ENCODE data around the gene A4GNT.

Gene A4GNT

DNA sequence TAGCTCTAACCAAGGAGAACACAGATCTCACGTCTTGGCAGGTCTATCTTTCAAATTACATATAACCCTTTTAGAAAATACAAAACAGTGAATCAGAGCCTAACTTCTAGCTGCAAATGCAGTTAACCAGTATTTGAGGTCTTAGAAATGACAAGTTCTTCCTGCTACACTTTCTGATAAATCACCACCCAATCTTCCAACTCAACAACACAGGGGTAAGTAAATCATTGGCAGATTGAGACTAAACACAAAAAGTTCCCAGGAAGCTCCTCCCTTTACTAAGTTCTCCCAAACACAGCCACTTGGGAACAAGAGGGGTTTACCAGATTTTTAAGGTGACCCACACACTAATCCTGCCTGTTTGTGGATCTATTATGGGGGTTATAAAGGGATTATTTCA is at the start of gene A4GNT:
A4GNT (minus strand) TSS at position 152 of the 400 bp plus-strand sequence. CDS start 1,134 bp downstream, outside the sequence.
- no peak for DNase-seq (ENCODE audit: low spot score)
- TF ChIP-seq, protein P1, sequence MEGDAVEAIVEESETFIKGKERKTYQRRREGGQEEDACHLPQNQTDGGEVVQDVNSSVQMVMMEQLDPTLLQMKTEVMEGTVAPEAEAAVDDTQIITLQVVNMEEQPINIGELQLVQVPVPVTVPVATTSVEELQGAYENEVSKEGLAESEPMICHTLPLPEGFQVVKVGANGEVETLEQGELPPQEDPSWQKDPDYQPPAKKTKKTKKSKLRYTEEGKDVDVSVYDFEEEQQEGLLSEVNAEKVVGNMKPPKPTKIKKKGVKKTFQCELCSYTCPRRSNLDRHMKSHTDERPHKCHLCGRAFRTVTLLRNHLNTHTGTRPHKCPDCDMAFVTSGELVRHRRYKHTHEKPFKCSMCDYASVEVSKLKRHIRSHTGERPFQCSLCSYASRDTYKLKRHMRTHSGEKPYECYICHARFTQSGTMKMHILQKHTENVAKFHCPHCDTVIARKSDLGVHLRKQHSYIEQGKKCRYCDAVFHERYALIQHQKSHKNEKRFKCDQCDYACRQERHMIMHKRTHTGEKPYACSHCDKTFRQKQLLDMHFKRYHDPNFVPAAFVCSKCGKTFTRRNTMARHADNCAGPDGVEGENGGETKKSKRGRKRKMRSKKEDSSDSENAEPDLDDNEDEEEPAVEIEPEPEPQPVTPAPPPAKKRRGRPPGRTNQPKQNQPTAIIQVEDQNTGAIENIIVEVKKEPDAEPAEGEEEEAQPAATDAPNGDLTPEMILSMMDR (IDR thresholded peaks at IDR 0.05), result no peak
- H3K27ac ChIP-seq, result no peak within 1 kb of the TSS
- no peak within 1 kb of the TSS for H3K4me3 ChIP-seq

DNA sequence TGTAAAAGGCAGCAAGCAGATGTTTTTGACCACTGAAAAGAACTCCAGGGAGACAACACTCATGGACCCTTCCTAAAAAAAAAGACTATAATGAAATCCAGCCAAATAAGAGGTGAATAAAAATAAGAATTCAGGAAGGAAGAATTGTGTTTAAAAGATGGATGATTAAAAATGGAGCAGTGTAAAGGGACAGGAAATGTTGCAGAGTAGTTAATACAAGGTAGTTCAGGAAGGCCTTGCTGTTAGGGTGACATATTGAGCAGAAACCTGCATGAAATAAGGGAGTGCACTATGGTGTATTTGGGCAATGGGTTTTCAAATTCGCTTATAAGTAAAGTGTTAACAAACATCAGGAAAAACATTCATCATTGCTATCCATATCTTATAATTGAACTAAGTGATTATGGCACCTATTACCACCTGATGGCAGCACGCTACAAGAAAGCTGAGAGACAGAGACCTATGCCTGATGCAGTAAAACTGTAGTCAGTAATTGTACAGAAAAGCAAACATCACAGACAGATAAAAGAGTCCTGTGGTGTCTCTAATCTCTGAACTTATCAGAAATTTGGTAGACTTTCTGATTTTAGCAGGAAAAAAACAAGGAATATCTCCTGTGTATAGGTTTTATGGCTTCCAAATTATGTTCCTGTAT is 48.3 kb upstream of the A4GNT start:
- Histone ChIP-seq H3K4me3 (no peak overlapping the region), H3K27ac (no peak overlapping the region)
- TF ChIP-seq, protein P1 (IDR thresholded peaks at IDR 0.05), result no peak
- DNase-seq (ENCODE audit: low spot score), result no peak

DNA sequence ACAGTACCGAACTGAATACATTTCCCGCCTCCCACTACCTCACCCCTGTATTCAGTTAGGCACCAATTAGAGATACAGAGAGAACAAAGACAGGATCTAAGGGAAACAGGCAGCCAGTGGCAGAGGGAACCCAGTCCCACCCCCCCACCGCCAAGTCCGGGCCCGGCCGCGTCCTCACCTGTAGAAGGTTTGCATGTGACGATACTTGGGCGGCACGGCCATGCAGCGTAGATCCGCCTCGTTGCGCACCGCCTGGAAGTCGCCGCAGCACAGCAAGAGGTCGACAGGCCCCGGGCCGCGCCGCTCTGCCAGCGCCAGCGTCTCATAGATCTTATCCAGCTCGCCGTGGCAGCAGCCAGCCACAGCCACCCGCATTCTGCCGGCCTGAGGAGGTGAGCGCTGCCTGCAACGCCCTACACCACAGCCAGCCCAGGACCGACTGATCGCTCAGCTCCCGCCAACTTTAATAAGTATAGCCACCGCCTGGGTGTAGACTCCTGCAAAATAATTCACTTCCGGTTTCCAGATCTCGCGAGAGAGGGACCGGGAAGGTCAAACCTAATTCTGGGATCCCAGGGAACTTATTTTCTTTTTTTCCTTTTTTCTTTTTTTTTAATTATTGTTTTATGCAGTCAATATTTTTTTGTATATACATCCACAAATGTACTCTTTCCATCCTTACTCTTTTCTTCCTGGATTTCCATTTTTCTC is 42.4 kb upstream of the A4GNT start, which contains the start of gene DBR1:
DBR1 (minus strand) TSS at position 501 of the 711 bp plus-strand sequence; CDS start at position 375, 126 bp downstream.
- Histone ChIP-seq H3K4me3 (peak within 1 kb of the TSS; percentile 77), H3K27ac (peak within 1 kb of the TSS; percentile 72 to 83)
- TF ChIP-seq, protein P1 (IDR thresholded peaks at IDR 0.05), result no peak
- DNase-seq (ENCODE audit: low spot score), result peak; percentile 81

DNA sequence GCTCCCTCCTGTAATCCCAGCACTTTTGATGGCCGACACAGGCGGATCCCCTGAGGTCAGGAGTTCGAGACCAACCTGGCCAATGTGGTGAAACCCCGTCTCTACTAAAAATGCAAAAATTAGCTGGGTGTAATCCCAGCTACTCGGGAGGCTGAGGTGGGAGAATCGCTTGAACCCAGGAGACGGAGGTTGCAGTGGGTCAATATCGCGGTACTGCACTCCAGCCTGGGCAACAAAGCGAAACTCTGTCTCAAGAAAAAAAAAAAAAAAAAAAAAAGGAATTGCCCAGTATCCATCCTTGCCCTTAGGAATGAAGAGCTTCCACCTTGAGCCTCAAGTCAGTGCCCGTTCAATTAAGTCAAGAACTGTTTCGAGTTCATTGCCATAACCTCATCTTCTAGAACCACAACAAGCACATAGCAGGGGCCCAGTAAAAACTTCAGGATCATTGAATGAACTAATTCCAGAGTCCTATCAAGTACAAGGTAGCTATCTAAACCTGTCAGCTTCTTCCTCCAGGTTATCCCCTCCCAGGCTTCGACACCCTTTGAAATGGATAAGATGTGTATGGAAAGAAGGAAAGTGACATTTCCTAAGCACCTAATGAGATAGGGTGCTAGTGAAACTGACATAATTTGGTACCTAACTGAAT is 41.7 kb upstream of the A4GNT start:
- Histone ChIP-seq H3K27ac (peak overlapping the region; percentile 72 to 83), H3K4me3 (peak overlapping the region; percentile 77)
- DNase-seq (ENCODE audit: low spot score), result no peak
- TF ChIP-seq, protein P1 (IDR thresholded peaks at IDR 0.05), result no peak

DNA sequence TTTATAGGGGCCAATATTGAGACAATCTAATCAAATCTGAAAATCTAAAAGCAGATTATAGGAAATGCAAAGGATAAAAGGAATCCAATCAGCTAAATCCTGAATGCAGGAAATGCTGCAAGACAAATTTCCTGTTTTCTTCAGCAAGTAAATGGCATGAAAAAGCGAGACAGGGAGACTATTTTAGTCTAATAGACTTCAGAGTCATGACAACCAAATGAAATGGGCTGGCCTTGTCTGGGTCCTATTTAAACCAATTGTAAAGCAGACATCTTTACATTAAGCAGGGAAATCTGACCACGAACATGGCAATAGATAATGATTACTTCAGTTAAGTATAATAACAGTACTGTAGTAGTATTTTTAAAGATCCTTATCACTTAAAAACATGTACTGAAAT is 40.4 kb upstream of the A4GNT start:
- TF ChIP-seq, protein P1 (IDR thresholded peaks at IDR 0.05), result no peak
- no peak for DNase-seq (ENCODE audit: low spot score)
- Histone ChIP-seq H3K4me3 (no peak overlapping the region), H3K27ac (no peak overlapping the region)

DNA sequence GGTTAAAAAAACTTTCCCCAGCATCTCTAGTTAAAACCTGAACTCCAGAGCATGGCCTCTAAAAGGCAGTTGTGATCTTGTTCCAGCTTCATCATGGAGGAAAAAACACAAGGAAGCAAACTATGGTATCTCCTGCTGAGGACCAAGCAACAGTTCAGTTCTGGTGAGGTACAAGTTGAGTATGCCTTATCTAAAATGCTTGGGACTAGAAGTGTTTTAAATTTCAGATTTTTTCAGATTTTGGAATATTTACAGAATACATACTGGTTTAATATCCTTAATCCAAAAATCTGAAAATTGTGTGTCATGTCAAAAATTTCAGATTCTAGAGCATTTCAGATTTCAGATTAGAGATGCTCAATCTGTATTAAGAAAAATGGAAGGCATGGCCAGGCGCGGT is 32.9 kb upstream of the A4GNT start:
- Histone ChIP-seq H3K4me3 (no peak overlapping the region), H3K27ac (no peak overlapping the region)
- TF ChIP-seq, protein P1 (IDR thresholded peaks at IDR 0.05), result no peak
- no peak for DNase-seq (ENCODE audit: low spot score)
